A673 (cell line): ENCODE measurements around the gene TANC2.

ENCODE experiments used
- CTCF ChIP-seq: fragments of 300-800, 200-600 bp; sonication (generic); conservative IDR thresholded peaks from 2 replicates; pipeline ENCODE4 v1.5.1; 2017; ENCODE audit warnings: low read depth, mild to moderate bottlenecking, antibody characterized with exemption, low read length, moderate library complexity, mixed read lengths
- EZH2 ChIP-seq: fragments of 200-600 bp; sonication (generic); IDR thresholded peaks from 2 replicates; pipeline ENCODE4 v1.6.1; 2017; ENCODE audit warnings: borderline replicate concordance, low read depth, mild to moderate bottlenecking, mixed read lengths, antibody characterized with exemption, low read length; ENCODE audit not compliant: poor library complexity, severe bottlenecking

- TF ChIP-seq CTCF (no peak), EZH2 (no peak)
These were observed 39.0 kb upstream of the TANC2 start for GRCh38 chr17:62927083-62927482.
